ENCODE measurements around the gene GSE1.

DNA sequence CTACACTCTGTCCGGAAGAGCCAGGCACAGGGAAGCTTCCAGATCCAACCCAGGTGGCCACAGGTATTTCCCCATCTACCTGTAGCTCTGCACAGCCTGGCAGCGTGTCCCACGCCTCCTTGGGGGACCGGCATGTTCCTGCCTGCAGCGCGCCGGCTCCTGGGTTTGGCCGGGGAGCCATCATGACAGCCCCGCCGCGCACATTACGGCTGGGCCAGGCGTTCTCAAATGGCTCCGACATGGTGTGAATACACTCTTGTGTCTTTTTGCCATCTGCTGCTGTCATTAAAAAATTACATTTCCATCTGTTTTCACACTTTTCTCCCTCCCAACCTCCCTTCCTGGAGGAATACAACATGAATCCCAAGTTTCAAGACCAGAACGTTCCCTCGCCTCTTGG lies 83.7 kb downstream of the GSE1 start:
- TF ChIP-seq, protein P1, sequence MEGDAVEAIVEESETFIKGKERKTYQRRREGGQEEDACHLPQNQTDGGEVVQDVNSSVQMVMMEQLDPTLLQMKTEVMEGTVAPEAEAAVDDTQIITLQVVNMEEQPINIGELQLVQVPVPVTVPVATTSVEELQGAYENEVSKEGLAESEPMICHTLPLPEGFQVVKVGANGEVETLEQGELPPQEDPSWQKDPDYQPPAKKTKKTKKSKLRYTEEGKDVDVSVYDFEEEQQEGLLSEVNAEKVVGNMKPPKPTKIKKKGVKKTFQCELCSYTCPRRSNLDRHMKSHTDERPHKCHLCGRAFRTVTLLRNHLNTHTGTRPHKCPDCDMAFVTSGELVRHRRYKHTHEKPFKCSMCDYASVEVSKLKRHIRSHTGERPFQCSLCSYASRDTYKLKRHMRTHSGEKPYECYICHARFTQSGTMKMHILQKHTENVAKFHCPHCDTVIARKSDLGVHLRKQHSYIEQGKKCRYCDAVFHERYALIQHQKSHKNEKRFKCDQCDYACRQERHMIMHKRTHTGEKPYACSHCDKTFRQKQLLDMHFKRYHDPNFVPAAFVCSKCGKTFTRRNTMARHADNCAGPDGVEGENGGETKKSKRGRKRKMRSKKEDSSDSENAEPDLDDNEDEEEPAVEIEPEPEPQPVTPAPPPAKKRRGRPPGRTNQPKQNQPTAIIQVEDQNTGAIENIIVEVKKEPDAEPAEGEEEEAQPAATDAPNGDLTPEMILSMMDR (CRISPR knock-in tag; IDR thresholded peaks at IDR 0.05) = no peak
- no peak for TF ChIP-seq EP300 (IDR thresholded peaks at IDR 0.05; ENCODE audit: low read depth in 2 of 2, low read length in 2 of 2)
- no peak for TF ChIP-seq EP300 (CRISPR knock-in tag; IDR thresholded peaks at IDR 0.05; ENCODE audit: borderline replicate concordance)
- TF ChIP-seq KAT2B (IDR thresholded peaks at IDR 0.05; ENCODE audit: borderline replicate concordance, low read depth, low read length) = no peak
- no peak for TF ChIP-seq ZNF550 (CRISPR knock-in tag; IDR thresholded peaks at IDR 0.05; ENCODE audit: borderline replicate concordance)
- no peak for TF ChIP-seq MAFK (conservative IDR thresholded peaks at IDR 0.05 in 1 of 2, IDR thresholded peaks at IDR 0.05 in 1 of 2; ENCODE audit: low read length in 2 of 2)
- no peak for TF ChIP-seq ZNF75D (CRISPR knock-in tag; IDR thresholded peaks at IDR 0.05; ENCODE audit: borderline replicate concordance)
- TF ChIP-seq ZNF558 (CRISPR knock-in tag; IDR thresholded peaks at IDR 0.05; ENCODE audit: borderline replicate concordance) = no peak
- TF ChIP-seq MXI1 (IDR thresholded peaks at IDR 0.05; ENCODE audit: borderline replicate concordance, low read depth, low read length) = no peak
- no peak for TF ChIP-seq ZNF510 (CRISPR knock-in tag; IDR thresholded peaks at IDR 0.05; ENCODE audit: low read depth)
